Mesenchymal stem cell (in vitro differentiated cells and primary cell): ENCODE results near the gene JAG1.

Source experiments
- DNase-seq: peaks from one replicate; pipeline ENCODE4 v3.0.0-alpha.2; 2013
- H2AFZ ChIP-seq: one replicate; pipeline ENCODE4 v1.6.1; 2013; ENCODE audit warnings: low read depth, mild to moderate bottlenecking, control low read depth, inconsistent platforms, low read length, moderate library complexity
- H2AK5ac ChIP-seq: 2 replicates; pipeline ENCODE4 v1.6.1; 2013; ENCODE audit warnings: low read length, moderate library complexity, mild to moderate bottlenecking, inconsistent platforms; ENCODE audit not compliant: severe bottlenecking
- H2BK120ac ChIP-seq: one replicate; pipeline ENCODE4 v1.6.1; 2013; ENCODE audit warnings: low read depth, mild to moderate bottlenecking, inconsistent platforms, low read length, moderate library complexity
- H2BK12ac ChIP-seq, 2 experiments: one replicate each; pipeline ENCODE4 v1.6.1; 2013; ENCODE audit warnings: inconsistent platforms in 2 of 2, low read length in 2 of 2, mild to moderate bottlenecking in 2 of 2, moderate library complexity in 2 of 2, control low read depth in 1 of 2
- H2BK15ac ChIP-seq: one replicate; pipeline ENCODE4 v1.6.1; 2013; ENCODE audit warnings: mild to moderate bottlenecking, low read depth, inconsistent platforms; ENCODE audit not compliant: poor library complexity, severe bottlenecking
- H2BK5ac ChIP-seq: 2 replicates; pipeline ENCODE4 v1.6.1; 2013; ENCODE audit warnings: low read depth, mild to moderate bottlenecking, low read length, control low read depth, inconsistent platforms; ENCODE audit not compliant: poor library complexity, severe bottlenecking
- H3K14ac ChIP-seq, 2 experiments: one replicate each; pipeline ENCODE4 v1.6.1; 2013; ENCODE audit warnings: inconsistent platforms in 2 of 2, low read length in 2 of 2, control low read depth in 1 of 2, mild to moderate bottlenecking in 1 of 2, moderate library complexity in 1 of 2
- H3K18ac ChIP-seq, 2 experiments: one replicate each; pipeline ENCODE4 v1.6.1; 2013; ENCODE audit warnings: inconsistent platforms in 2 of 2, low read length in 2 of 2, control low read depth in 1 of 2, low read depth in 1 of 2, mild to moderate bottlenecking in 1 of 2
- H3K23ac ChIP-seq, 2 experiments: one replicate each; pipeline ENCODE4 v1.6.1; 2013; ENCODE audit warnings: inconsistent platforms in 2 of 2, low read length in 2 of 2, mild to moderate bottlenecking in 2 of 2, moderate library complexity in 2 of 2, control low read depth in 1 of 2
- H3K27ac ChIP-seq: 2 replicates; pipeline ENCODE4 v1.5.1; 2013; ENCODE audit warnings: mild to moderate bottlenecking, moderate library complexity, low read length, control low read depth, inconsistent platforms; ENCODE audit not compliant: poor library complexity, severe bottlenecking
- H3K27me3 ChIP-seq, 2 experiments: 2 replicates each; pipeline versions ENCODE4 v1.6.1 to v1.7.0; 2013; ENCODE audit warnings: low read length in 2 of 2, mild to moderate bottlenecking in 2 of 2, moderate library complexity in 2 of 2, control low read depth in 1 of 2, inconsistent platforms in 1 of 2; ENCODE audit not compliant: control insufficient read depth in 1 of 2, insufficient read depth in 1 of 2
- H3K36me3 ChIP-seq, 2 experiments: 2 replicates each; pipeline versions ENCODE4 v1.6.1 to v1.7.0; 2013; ENCODE audit warnings: low read length in 2 of 2, control low read depth in 1 of 2, inconsistent platforms in 1 of 2, low read depth in 1 of 2, mild to moderate bottlenecking in 1 of 2; ENCODE audit not compliant: insufficient read depth in 2 of 2, control insufficient read depth in 1 of 2
- H3K4ac ChIP-seq, 2 experiments: one replicate each; pipeline ENCODE4 v1.6.1; 2013; ENCODE audit warnings: inconsistent platforms in 2 of 2, low read length in 2 of 2, mild to moderate bottlenecking in 2 of 2, moderate library complexity in 2 of 2, control low read depth in 1 of 2, low read depth in 1 of 2
- H3K4me1 ChIP-seq: 2 replicates; pipeline ENCODE4 v1.6.1; 2013; ENCODE audit warnings: low read depth, low read length, control low read depth; ENCODE audit not compliant: control insufficient read depth, insufficient read depth
- H3K4me2 ChIP-seq: 2 replicates; pipeline ENCODE4 v1.6.1; 2013; ENCODE audit warnings: low read length, mild to moderate bottlenecking, inconsistent platforms; ENCODE audit not compliant: poor library complexity, severe bottlenecking
- H3K4me3 ChIP-seq, 2 experiments: 2 replicates each; pipeline versions ENCODE4 v1.5.1 to v1.7.0; 2013; ENCODE audit warnings: low read length in 2 of 2, mild to moderate bottlenecking in 2 of 2, control low read depth in 1 of 2, low read depth in 1 of 2; ENCODE audit not compliant: insufficient read depth in 1 of 2
- H3K79me1 ChIP-seq: replicated peaks from 2 replicates; pipeline ENCODE4 v1.6.1; 2013; ENCODE audit warnings: mild to moderate bottlenecking, control low read depth, low read length, inconsistent platforms; ENCODE audit not compliant: poor library complexity, severe bottlenecking
- H3K9ac ChIP-seq: 2 replicates; pipeline ENCODE4 v1.7.0; 2013; ENCODE audit warnings: mild to moderate bottlenecking, low read length, moderate library complexity
- H3K9me3 ChIP-seq: 2 replicates; pipeline ENCODE4 v1.7.0; 2013; ENCODE audit warnings: mild to moderate bottlenecking, low read length; ENCODE audit not compliant: control insufficient read depth
- H4K8ac ChIP-seq: one replicate; pipeline ENCODE4 v1.6.1; 2013; ENCODE audit warnings: inconsistent platforms, mild to moderate bottlenecking, low read length, moderate library complexity
- H4K91ac ChIP-seq: one replicate; pipeline ENCODE4 v1.6.1; 2013; ENCODE audit warnings: mild to moderate bottlenecking, low read length, inconsistent platforms
- WGBS: methylation state at CpG from one replicate; pipeline ENCODE4 v1.1.7; 2013; ENCODE audit warnings: mixed read lengths; 5-methylcytosine and 5-hydroxymethylcytosine counted together

JAG1 gene

DNA sequence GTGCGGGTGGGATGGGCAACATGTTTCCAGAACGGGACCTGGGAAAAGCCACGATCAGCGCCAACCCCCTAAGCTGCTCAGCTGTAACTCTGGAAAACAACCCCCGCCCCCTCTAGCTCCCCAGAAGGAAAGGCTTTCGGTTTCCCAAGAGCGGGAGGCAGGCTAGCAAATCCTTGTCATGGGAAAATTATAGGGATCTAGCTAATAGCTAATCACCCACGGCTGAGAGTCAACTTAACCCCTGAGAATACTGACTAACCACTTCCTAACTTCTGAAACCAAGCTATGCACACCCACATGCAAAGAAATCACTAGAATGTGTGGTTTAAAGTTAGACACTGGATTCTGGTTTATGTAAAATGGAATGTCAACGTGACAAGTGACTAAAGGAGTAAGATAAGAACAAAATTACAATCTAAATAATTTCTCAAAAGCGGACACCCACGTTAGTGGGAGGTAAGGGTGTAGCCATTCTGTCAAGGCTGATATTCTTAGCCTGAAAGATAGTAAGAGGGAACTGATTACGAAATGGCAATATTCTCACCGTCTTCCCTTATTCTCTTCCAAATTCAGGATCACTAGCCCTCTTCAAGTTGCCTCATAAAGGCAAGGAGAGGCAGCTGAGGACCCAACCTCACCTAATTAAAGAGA is 20.1 kb downstream of the JAG1 start:
- Histone ChIP-seq H3K4me2 (peak overlapping the region; percentile 59), H2BK5ac (no peak overlapping the region), H3K27me3 (no peaks in the 10 kb centered on the region), H3K14ac (no peak overlapping the region), H3K9ac (peak overlapping the region; percentile 53), H2AK5ac (peak overlapping the region; percentile 64), H3K9me3 (no peaks in the 10 kb centered on the region), H3K4ac (no peak overlapping the region), H3K23ac (no peak overlapping the region), H3K79me1 (peaks cover 22% of the 10 kb centered on the region), H2BK120ac (peak overlapping the region; percentile 68), H2BK15ac (no peak overlapping the region), H4K91ac (no peak overlapping the region), H4K8ac (no peak overlapping the region), H2AFZ (no peak overlapping the region), H3K18ac (no peak overlapping the region), H3K4me3 (peak overlapping the region in 1 of 2 experiments; percentile 43), H2BK12ac (peak overlapping the region in 1 of 2 experiments; percentile 11), H3K4me1 (peaks cover 41% of the 10 kb centered on the region), H3K27ac (peak overlapping the region; percentile 72), H3K36me3 (peaks cover 33 to 79% of the 10 kb centered on the region in 2 experiments)
- 46% methylated on average over 3 of the region's 13 CpGs for WGBS
- peak; percentile 94 for DNase-seq

GRCh38 chr20:10652660-10653261 is 21.0 kb downstream of the JAG1 start:
- Histone ChIP-seq H3K9me3 (no peaks in the 10 kb centered on the region), H3K4me3 (peak overlapping the region in 1 of 2 experiments; percentile 43), H2AK5ac (peak overlapping the region; percentile 86), H3K18ac (peak overlapping the region; percentile 55 to 58), H3K79me1 (peaks cover 14% of the 10 kb centered on the region), H3K4me2 (no peak overlapping the region), H3K27ac (peak overlapping the region; percentile 7), H2AFZ (no peak overlapping the region), H2BK120ac (no peak overlapping the region), H4K8ac (peak overlapping the region; percentile 57), H2BK12ac (peak overlapping the region in 1 of 2 experiments; percentile 6), H3K36me3 (peaks cover 29 to 80% of the 10 kb centered on the region in 2 experiments), H3K4me1 (peaks cover 43% of the 10 kb centered on the region), H2BK15ac (peak overlapping the region; percentile 62), H3K27me3 (no peaks in the 10 kb centered on the region), H3K4ac (peak overlapping the region; percentile 24 to 63), H2BK5ac (no peak overlapping the region), H3K14ac (no peak overlapping the region), H3K9ac (peak overlapping the region; percentile 53), H4K91ac (no peak overlapping the region), H3K23ac (no peak overlapping the region)
- 21% methylated on average over 7 of the region's 9 CpGs for WGBS
- DNase-seq: peak; percentile 75

DNA sequence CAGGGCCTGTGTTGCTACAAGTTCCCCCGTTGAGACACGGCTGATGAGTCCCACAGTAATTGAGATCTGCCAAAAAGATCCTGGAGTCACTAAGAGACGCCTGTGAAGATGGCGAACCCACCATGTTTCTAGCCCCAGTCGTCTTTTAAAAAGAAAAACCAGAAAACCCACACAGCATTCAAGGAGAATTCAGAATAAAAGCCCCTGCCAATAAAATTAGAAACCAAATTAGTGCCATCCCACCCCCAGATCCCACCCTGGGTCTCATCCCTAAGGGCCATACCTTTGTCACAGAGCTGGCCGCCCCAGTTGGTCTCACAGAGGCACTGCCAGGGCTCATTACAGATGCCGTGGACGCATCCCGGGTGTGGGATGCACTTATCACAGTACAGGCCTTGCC is 21.6 kb downstream of the JAG1 start:
- Histone ChIP-seq H3K27ac (peak overlapping the region; percentile 36), H3K4ac (peak overlapping the region in 1 of 2 experiments; percentile 24), H3K36me3 (peaks cover 30 to 80% of the 10 kb centered on the region in 2 experiments), H3K9me3 (no peaks in the 10 kb centered on the region), H3K18ac (peak overlapping the region; percentile 58 to 78), H3K9ac (no peak overlapping the region), H3K27me3 (no peaks in the 10 kb centered on the region), H2BK120ac (peak overlapping the region; percentile 69), H3K23ac (no peak overlapping the region), H3K14ac (no peak overlapping the region), H2AK5ac (peak overlapping the region; percentile 63), H3K4me1 (peaks cover 44% of the 10 kb centered on the region), H2BK12ac (no peak overlapping the region), H4K91ac (peak overlapping the region; percentile 87), H3K4me3 (no peak overlapping the region), H3K79me1 (peaks cover 12% of the 10 kb centered on the region), H4K8ac (no peak overlapping the region), H3K4me2 (no peak overlapping the region), H2AFZ (no peak overlapping the region), H2BK15ac (no peak overlapping the region), H2BK5ac (no peak overlapping the region)
- no peak for DNase-seq
- WGBS: 96% methylated on average over 9 of the region's 9 CpGs

DNA sequence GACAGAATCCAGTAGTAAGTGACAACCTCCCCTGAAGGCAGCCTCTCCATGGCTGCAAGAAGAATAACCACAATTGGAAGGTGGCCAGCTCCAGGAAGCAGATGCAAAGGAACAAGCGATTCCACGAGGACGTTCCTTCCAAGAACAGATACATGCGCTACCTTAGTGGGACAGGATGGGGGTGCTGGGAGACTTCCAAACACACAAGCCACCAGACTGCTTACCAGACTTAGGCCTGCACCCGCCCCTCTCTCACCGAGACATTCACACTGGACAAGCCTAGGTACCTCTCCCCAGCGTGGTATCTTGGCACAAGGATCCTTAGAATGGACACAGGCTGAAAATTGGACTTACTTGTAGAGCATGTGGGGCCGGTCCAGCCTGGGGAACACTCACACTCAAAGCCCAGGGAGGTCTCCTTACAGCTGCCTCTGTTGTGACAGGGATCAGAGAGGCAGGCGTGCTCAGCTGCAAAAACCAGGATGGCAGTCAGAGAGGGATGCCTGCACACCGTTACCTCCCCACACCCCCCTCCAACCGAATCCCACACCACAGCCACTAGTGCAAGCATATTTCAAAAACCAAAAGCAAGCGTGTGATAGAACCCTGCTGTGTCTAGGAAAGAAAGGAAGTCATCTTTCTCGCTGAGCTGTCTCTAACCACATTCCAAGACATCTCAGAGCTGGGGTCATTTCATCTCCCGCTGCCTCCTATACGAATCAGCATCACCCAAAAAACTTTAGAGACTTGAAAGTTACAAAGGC is 22.4 kb downstream of the JAG1 start:
- Histone ChIP-seq H4K91ac (peak overlapping the region; percentile 25), H3K18ac (peak overlapping the region; percentile 29 to 64), H2AFZ (no peak overlapping the region), H3K27ac (peak overlapping the region; percentile 41), H3K27me3 (no peaks in the 10 kb centered on the region), H2BK120ac (no peak overlapping the region), H3K4ac (peak overlapping the region in 1 of 2 experiments; percentile 1), H3K14ac (no peak overlapping the region), H2BK12ac (peak overlapping the region; percentile 7 to 72), H3K23ac (no peak overlapping the region), H3K79me1 (peaks cover 8% of the 10 kb centered on the region), H3K9ac (no peak overlapping the region), H3K4me3 (no peak overlapping the region), H3K4me1 (peaks cover 46% of the 10 kb centered on the region), H3K4me2 (no peak overlapping the region), H3K9me3 (no peaks in the 10 kb centered on the region), H2BK15ac (no peak overlapping the region), H2AK5ac (peak overlapping the region; percentile 27), H3K36me3 (peaks cover 35 to 81% of the 10 kb centered on the region in 2 experiments), H4K8ac (peak overlapping the region; percentile 52), H2BK5ac (no peak overlapping the region)
- DNase-seq: peak; percentile 73
- 62% methylated on average over 11 of the region's 15 CpGs for WGBS
